KOPT-K1 (cell line): ENCODE data around the gene MGAT5.

Source experiments
- H3K27ac ChIP-seq: fragments of 200-600 bp; sonication (generic); 2 replicates; pipeline ENCODE4 v1.5.1; 2016; ENCODE audit warnings: antibody characterized with exemption, mild to moderate bottlenecking, low read depth, low read length; ENCODE audit not compliant: poor library complexity, severe bottlenecking
- H3K36me3 ChIP-seq: fragments of 200-600 bp; sonication (generic); 2 replicates; pipeline ENCODE4 v1.5.1; 2017; ENCODE audit warnings: antibody characterized with exemption, mild to moderate bottlenecking, low read length, moderate library complexity; ENCODE audit not compliant: insufficient read depth
- H3K9me3 ChIP-seq: fragments of 200-600 bp; sonication (generic); 2 replicates; pipeline ENCODE4 v1.5.1; 2017; ENCODE audit warnings: antibody characterized with exemption, low read length, mild to moderate bottlenecking; ENCODE audit not compliant: insufficient read depth, poor library complexity, severe bottlenecking

The MGAT5 gene

GRCh38 chr2:134352844-134353243, 99.0 kb downstream of the MGAT5 start:
- Histone ChIP-seq H3K36me3 (peaks cover 34% of the 10 kb centered on the region), H3K27ac (no peak overlapping the region), H3K9me3 (no peaks in the 10 kb centered on the region)

GRCh38 chr2:134354611-134355010, 100.7 kb downstream of the MGAT5 start:
- H3K9me3 ChIP-seq, result no peaks in the 10 kb centered on the region
- peaks cover 35% of the 10 kb centered on the region for H3K36me3 ChIP-seq
- no peak overlapping the region for H3K27ac ChIP-seq

GRCh38 chr2:134357814-134358213, 103.9 kb downstream of the MGAT5 start:
- Histone ChIP-seq H3K36me3 (peaks cover 18% of the 10 kb centered on the region; the same call in 1 of the 2 replicates), H3K27ac (no peak overlapping the region), H3K9me3 (no peaks in the 10 kb centered on the region)

- no peaks in the 10 kb centered on the region for H3K9me3 ChIP-seq
- H3K27ac ChIP-seq, result no peak overlapping the region
- H3K36me3 ChIP-seq, result peaks cover 20% of the 10 kb centered on the region
These were observed 105.7 kb downstream of the MGAT5 start for GRCh38 chr2:134359367-134360081.

GRCh38 chr2:134360745-134361487, 107.0 kb downstream of the MGAT5 start:
- H3K36me3 ChIP-seq, result peaks cover 20% of the 10 kb centered on the region
- H3K9me3 ChIP-seq, result no peaks in the 10 kb centered on the region
- no peak overlapping the region for H3K27ac ChIP-seq

GRCh38 chr2:134361648-134362047, 107.8 kb downstream of the MGAT5 start:
- H3K36me3 ChIP-seq, result peaks cover 20% of the 10 kb centered on the region
- H3K27ac ChIP-seq, result no peak overlapping the region
- H3K9me3 ChIP-seq, result no peaks in the 10 kb centered on the region

- H3K36me3 ChIP-seq, result peaks cover 20% of the 10 kb centered on the region
- H3K27ac ChIP-seq, result peak overlapping the region; percentile 0
- no peaks in the 10 kb centered on the region for H3K9me3 ChIP-seq
These were observed 108.3 kb downstream of the MGAT5 start for GRCh38 chr2:134362152-134362668.

GRCh38 chr2:134362740-134363139, 108.9 kb downstream of the MGAT5 start:
- peak overlapping the region; percentile 0 for H3K27ac ChIP-seq
- H3K36me3 ChIP-seq, result peaks cover 20% of the 10 kb centered on the region

GRCh38 chr2:134365356-134365755, 111.5 kb downstream of the MGAT5 start:
- H3K36me3 ChIP-seq, result peaks cover 16% of the 10 kb centered on the region
- no peaks in the 10 kb centered on the region for H3K9me3 ChIP-seq
- no peak overlapping the region for H3K27ac ChIP-seq

More at GRCh38 chr2:134362740-134363139, 108.9 kb downstream of the MGAT5 start:
- H3K9me3 ChIP-seq, result no peaks in the 10 kb centered on the region

GRCh38 chr2:134366359-134366758, 112.5 kb downstream of the MGAT5 start:
- peaks cover 16% of the 10 kb centered on the region for H3K36me3 ChIP-seq
- no peak overlapping the region for H3K27ac ChIP-seq

GRCh38 chr2:134367213-134367612, 113.3 kb downstream of the MGAT5 start:
- H3K27ac ChIP-seq, result no peak overlapping the region
- H3K36me3 ChIP-seq, result peaks cover 16% of the 10 kb centered on the region
- no peaks in the 10 kb centered on the region for H3K9me3 ChIP-seq

More at GRCh38 chr2:134366359-134366758, 112.5 kb downstream of the MGAT5 start:
- H3K9me3 ChIP-seq, result no peaks in the 10 kb centered on the region

- Histone ChIP-seq H3K27ac (peak overlapping the region; percentile 44), H3K36me3 (peaks cover 9% of the 10 kb centered on the region), H3K9me3 (no peaks in the 10 kb centered on the region)
These were observed 114.3 kb downstream of the MGAT5 start for GRCh38 chr2:134368009-134368817.

- H3K36me3 ChIP-seq, result 0 out of 2 replicates have a peak, but pooled peaks cover 6% of the 10 kb centered on the region
- no peak overlapping the region for H3K27ac ChIP-seq
- H3K9me3 ChIP-seq, result no peaks in the 10 kb centered on the region
These were observed 115.5 kb downstream of the MGAT5 start for GRCh38 chr2:134369220-134369902.

- H3K36me3 ChIP-seq, result 0 out of 2 replicates have a peak, but pooled peaks cover 6% of the 10 kb centered on the region
- H3K9me3 ChIP-seq, result no peaks in the 10 kb centered on the region
- no peak overlapping the region for H3K27ac ChIP-seq
These were observed 117.0 kb downstream of the MGAT5 start for GRCh38 chr2:134370655-134371445.
